Left ventricle myocardium inferior (tissue), 1 donor: ENCODE data around the gene TCF7L1. TPM values are rescaled to one million over a fixed set of nuclear protein-coding genes. Genes with fewer than 3 reads are reported as not detected.
A peak's percentile ranks its signal among the peaks of the same experiment; 100 is the strongest.

Experiments used
- DNase-seq: peaks from one replicate; pipeline ENCODE4 v3.0.0-alpha.2; 2020
- H3K27ac ChIP-seq: fragments of 200-600 bp; replicated peaks from 2 replicates; pipeline ENCODE4 v1.8.0; 2021
- H3K27me3 ChIP-seq: fragments of 200-600 bp; 2 replicates; pipeline ENCODE4 v1.8.0; 2021; ENCODE audit warnings: low read depth
- H3K36me3 ChIP-seq: fragments of 200-600 bp; 2 replicates; pipeline ENCODE4 v1.8.0; 2021
- H3K4me1 ChIP-seq: fragments of 200-600 bp; 2 replicates; pipeline ENCODE4 v1.8.0; 2021
- H3K4me3 ChIP-seq: fragments of 200-600 bp; 2 replicates; pipeline ENCODE4 v1.8.0; 2021; ENCODE audit warnings: mild to moderate bottlenecking, moderate library complexity
- H3K9me3 ChIP-seq: fragments of 200-600 bp; replicated peaks from 2 replicates; pipeline ENCODE4 v1.8.0; 2021
- CTCF ChIP-seq: fragments of 200-600 bp; IDR thresholded peaks from 2 replicates; pipeline ENCODE4 v1.8.0; 2021; ENCODE audit warnings: antibody characterized with exemption, mild to moderate bottlenecking, borderline replicate concordance
- intact Hi-C: fragments of 100-400 bp; cut with micrococcal nuclease; formaldehyde crosslinking; loops from one replicate; pipeline ENCODE4 v1.11.0; 2022
- total RNA-seq: library from RNA; stranded (reverse); fragmentation: NEBNext Ultra II Directional; extraction: Animal tissue kit (Norgen Biotek cat#: 25700); gene quantifications from one replicate; pipeline ENCODE4 v1.2.1, GENCODE V29; 2021
- donor health status: DM: no; HTN: yes; CAD: no; lungs with severe emphysema.

TCF7L1 gene
- total RNA-seq, 1 donor from 2014 or later: 7.0 TPM

GRCh38 chr2:85236084-85236483, 102.9 kb downstream of the TCF7L1 start:
- no peaks in the 10 kb centered on the region for H3K27me3 ChIP-seq
- no peak for DNase-seq
- no peaks in the 10 kb centered on the region for H3K36me3 ChIP-seq
- intact Hi-C loops: no loop called here
- H3K9me3 ChIP-seq: no peaks in the 10 kb centered on the region
- TF ChIP-seq CTCF: no peak
- H3K4me3 ChIP-seq: no peak overlapping the region
- peaks cover 24% of the 10 kb centered on the region for H3K4me1 ChIP-seq
- H3K27ac ChIP-seq: no peak overlapping the region

- Histone ChIP-seq H3K4me3 (no peak overlapping the region), H3K27ac (no peak overlapping the region), H3K27me3 (no peaks in the 10 kb centered on the region), H3K4me1 (peaks cover 36% of the 10 kb centered on the region), H3K9me3 (no peaks in the 10 kb centered on the region), H3K36me3 (no peaks in the 10 kb centered on the region)
- no peak for DNase-seq
- TF ChIP-seq CTCF: no peak
- intact Hi-C loops: no loop called here
These were observed 104.8 kb downstream of the TCF7L1 start for GRCh38 chr2:85237849-85238565.

- H3K27me3 ChIP-seq: no peaks in the 10 kb centered on the region
- no peak for DNase-seq
- no peak overlapping the region for H3K4me3 ChIP-seq
- TF ChIP-seq CTCF: no peak
- no peaks in the 10 kb centered on the region for H3K9me3 ChIP-seq
- no peak overlapping the region for H3K27ac ChIP-seq
- H3K4me1 ChIP-seq: peaks cover 42% of the 10 kb centered on the region
- H3K36me3 ChIP-seq: no peaks in the 10 kb centered on the region
- intact Hi-C loops: no loop called here
These were observed 105.4 kb downstream of the TCF7L1 start for GRCh38 chr2:85238607-85239006.

DNA sequence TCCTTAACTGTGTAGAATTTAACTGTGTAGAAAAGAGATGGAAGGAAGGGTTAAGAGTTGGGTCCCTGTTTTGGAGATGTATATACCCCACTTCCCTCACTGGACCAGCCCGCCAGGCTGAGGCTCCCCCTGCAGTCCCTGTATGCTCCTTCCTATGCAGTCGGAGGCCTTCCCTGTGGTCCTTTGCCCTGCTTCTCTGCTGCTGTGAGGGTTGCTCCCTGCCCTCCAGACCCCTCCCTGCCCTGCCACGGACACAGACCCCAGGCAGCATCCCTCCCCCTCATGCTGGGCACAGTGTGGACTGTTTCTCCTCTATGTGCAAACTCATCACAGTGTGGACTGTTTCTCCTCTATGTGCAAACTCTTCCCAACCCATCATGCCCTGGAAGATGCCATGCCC, 105.9 kb downstream of the TCF7L1 start:
- H3K4me3 ChIP-seq: no peak overlapping the region
- no peak for DNase-seq
- H3K27me3 ChIP-seq: no peaks in the 10 kb centered on the region
- intact Hi-C loops: no loop called here
- no peaks in the 10 kb centered on the region for H3K36me3 ChIP-seq
- TF ChIP-seq CTCF: no peak
- peaks cover 47% of the 10 kb centered on the region for H3K4me1 ChIP-seq
- H3K27ac ChIP-seq: peak overlapping the region; percentile 83
- no peaks in the 10 kb centered on the region for H3K9me3 ChIP-seq

DNA sequence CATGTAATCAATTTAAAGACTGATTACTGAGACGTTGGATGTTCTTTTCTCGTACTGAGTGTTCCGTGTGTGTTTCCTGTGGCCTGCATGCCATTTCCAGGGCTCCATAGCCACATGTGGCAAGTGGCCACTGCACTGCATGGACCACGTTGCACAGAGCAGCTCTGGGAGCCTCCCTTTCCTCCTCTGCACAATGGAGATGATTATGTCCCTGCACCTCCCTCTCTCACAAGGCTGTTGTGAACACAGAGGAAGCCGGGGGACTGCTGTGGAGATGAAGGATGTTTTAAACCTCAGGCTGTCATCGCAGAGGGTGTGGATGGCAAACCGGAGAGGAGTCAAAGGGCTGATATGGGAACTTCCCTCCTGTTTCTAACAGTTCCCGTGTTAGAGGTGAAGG, 106.9 kb downstream of the TCF7L1 start:
- no peak for DNase-seq
- Histone ChIP-seq H3K9me3 (no peaks in the 10 kb centered on the region), H3K4me3 (no peak overlapping the region), H3K4me1 (peaks cover 57% of the 10 kb centered on the region), H3K27me3 (no peaks in the 10 kb centered on the region), H3K36me3 (no peaks in the 10 kb centered on the region), H3K27ac (peak overlapping the region; percentile 83)
- no peak for TF ChIP-seq CTCF
- intact Hi-C loops: no loop called here
